SK-N-SH (cell line): ENCODE data around the gene PPP3CA. TPM values are rescaled to one million over a fixed set of nuclear protein-coding genes. Genes with fewer than 3 reads are reported as not detected.

Experiments
- CTCF ChIA-PET: fragments of 300-600, 350-600 bp; formaldehyde crosslinking; extraction: SDS; loops from one replicate; lab custom pipeline; 2021; lab: Yijun Ruan, JAX
- POLR2A ChIA-PET: fragments of 350-600 bp; sonication (Branson Sonifier 250); formaldehyde crosslinking; extraction: SDS; loops from one replicate; lab custom pipeline; 2020; ENCODE audit warnings: antibody characterized with exemption, inconsistent platforms; lab: Yijun Ruan, JAX
- DNase-seq: peaks from one replicate; pipeline ENCODE4 v3.0.0; 2012
- H2AFZ ChIP-seq: fragments of 200-600 bp; sonication (generic); 2 replicates; pipeline ENCODE4 v1.8.1; 2016; ENCODE audit warnings: antibody characterized with exemption, mild to moderate bottlenecking, low read depth
- H3F3A ChIP-seq: fragments of 200-600 bp; sonication (generic); replicated peaks from 2 replicates; pipeline ENCODE3; 2016; ENCODE audit warnings: antibody characterized with exemption, mild to moderate bottlenecking; ENCODE audit not compliant: insufficient read depth
- H3K27ac ChIP-seq, 2 experiments: fragments of 200-500 bp in 1 of 2; fragments of 200-600 bp in 1 of 2; sonication (Bioruptor generic) in 1 of 2; sonication (generic), shearing (Covaris generic) in 1 of 2; 2 replicates each; pipeline versions ENCODE4 v1.5.1 to v1.6.1; 2014 to 2016; ENCODE audit warnings: low read depth in 2 of 2, inconsistent platforms in 1 of 2, low read length in 1 of 2, mild to moderate bottlenecking in 1 of 2, mixed read lengths in 1 of 2
- H3K27me3 ChIP-seq: fragments of 200-600 bp; sonication (generic), shearing (Covaris generic); 2 replicates; pipeline ENCODE4 v1.6.1; 2016; ENCODE audit warnings: mixed run types; ENCODE audit not compliant: insufficient read depth
- H3K36me3 ChIP-seq, 2 experiments: fragments of 200-500 bp in 1 of 2; fragments of 200-600 bp in 1 of 2; sonication (Bioruptor generic) in 1 of 2; sonication (generic) in 1 of 2; replicated peaks in 1 of 2; 2 replicates each; pipeline versions ENCODE3 to v1.5.1; 2014 to 2016; ENCODE audit warnings: low read length in 1 of 2, mild to moderate bottlenecking in 1 of 2; ENCODE audit not compliant: insufficient read depth in 2 of 2, control insufficient read depth in 1 of 2
- H3K4me1 ChIP-seq, 2 experiments: fragments of 200-500 bp in 1 of 2; fragments of 200-600 bp in 1 of 2; sonication (Bioruptor generic) in 1 of 2; sonication (generic), shearing (Covaris generic) in 1 of 2; 2 replicates each; pipeline versions ENCODE4 v1.5.1 to v1.6.1; 2014 to 2016; ENCODE audit warnings: low read depth in 1 of 2, low read length in 1 of 2, mixed run types in 1 of 2; ENCODE audit not compliant: insufficient read depth in 2 of 2, control insufficient read depth in 1 of 2
- H3K4me2 ChIP-seq: fragments of 200-600 bp; sonication (generic), shearing (Covaris generic); 2 replicates; pipeline ENCODE4 v1.6.1; 2017; ENCODE audit warnings: mixed run types
- H3K4me3 ChIP-seq, 2 experiments: fragments of 200-500 bp in 1 of 2; fragments of 200-600 bp in 1 of 2; sonication (Bioruptor generic) in 1 of 2; sonication (generic), shearing (Covaris generic) in 1 of 2; 2 replicates each; pipeline versions ENCODE4 v1.5.1 to v1.8.1; 2014 to 2016; ENCODE audit warnings: low read depth in 2 of 2, inconsistent platforms in 1 of 2, low read length in 1 of 2, mild to moderate bottlenecking in 1 of 2, mixed read lengths in 1 of 2, moderate library complexity in 1 of 2
- H3K79me2 ChIP-seq: fragments of 200-600 bp; sonication (generic); 2 replicates; pipeline ENCODE4 v1.8.1; 2017; ENCODE audit warnings: mild to moderate bottlenecking; ENCODE audit not compliant: insufficient read depth
- H3K9ac ChIP-seq: fragments of 200-600 bp; sonication (generic); 2 replicates; pipeline ENCODE4 v1.6.1; 2017; ENCODE audit warnings: mixed run types
- H3K9me2 ChIP-seq: fragments of 200-600 bp; sonication (generic); 2 replicates; pipeline ENCODE4 v1.6.1; 2017; ENCODE audit warnings: mixed run types
- H3K9me3 ChIP-seq: fragments of 200-600 bp; sonication (generic); 2 replicates; pipeline ENCODE4 v1.6.1; 2017; ENCODE audit warnings: mixed run types, mild to moderate bottlenecking, moderate library complexity
- H4K20me1 ChIP-seq: fragments of 200-600 bp; sonication (generic); 2 replicates; pipeline ENCODE4 v1.6.1; 2017; ENCODE audit warnings: mild to moderate bottlenecking, mixed run types; ENCODE audit not compliant: insufficient read depth
- CTCF ChIP-seq: fragments of 200-600 bp; sonication (generic); IDR thresholded peaks from 2 replicates; pipeline ENCODE4 v1.6.1; 2017; ENCODE audit warnings: antibody characterized with exemption, mild to moderate bottlenecking, moderate library complexity
- EP300 ChIP-seq, 2 experiments: IDR thresholded peaks; 2 replicates each; pipeline versions ENCODE4 v1.4.0 to v1.6.1; 2012; ENCODE audit warnings: borderline replicate concordance in 1 of 2, low read depth in 1 of 2, low read length in 1 of 2
- EZH2phosphoT487 ChIP-seq: fragments of 200-600 bp; sonication (generic); IDR thresholded peaks from 2 replicates; pipeline ENCODE4 v1.6.1; 2017; ENCODE audit warnings: low read depth, mixed run types, mild to moderate bottlenecking, antibody characterized with exemption, moderate library complexity, borderline replicate concordance
- GABPA ChIP-seq: IDR thresholded peaks from 2 replicates; pipeline ENCODE4 v1.4.0; 2012; ENCODE audit warnings: low read depth, mild to moderate bottlenecking
- MAX ChIP-seq: IDR thresholded peaks from 2 replicates; pipeline ENCODE4 v1.4.0; 2012; ENCODE audit warnings: low read depth
- RCOR1 ChIP-seq: fragments of 150-350 bp; IDR thresholded peaks from 2 replicates; pipeline ENCODE4 v1.6.1; 2017; ENCODE audit warnings: antibody characterized with exemption, low read length
- REST ChIP-seq: IDR thresholded peaks from 2 replicates; pipeline ENCODE4 v1.6.1; 2012; ENCODE audit warnings: mild to moderate bottlenecking, low read depth, low read length, moderate library complexity
- SMC3 ChIP-seq: IDR thresholded peaks from 2 replicates; pipeline ENCODE4 v1.6.1; 2012; ENCODE audit warnings: low read depth, low read length, improper control_type of control experiment
- TEAD4 ChIP-seq: IDR thresholded peaks from 2 replicates; pipeline ENCODE4 v1.4.0; 2012; ENCODE audit warnings: mild to moderate bottlenecking, borderline replicate concordance; ENCODE audit not compliant: insufficient read depth
- USF1 ChIP-seq: IDR thresholded peaks from 2 replicates; pipeline ENCODE4 v1.4.0; 2012; ENCODE audit warnings: low read depth, borderline replicate concordance
- USF2 ChIP-seq: fragments of 150-350 bp; IDR thresholded peaks from 2 replicates; pipeline ENCODE4 v1.6.1; 2017; ENCODE audit warnings: antibody characterized with exemption, low read length, low read depth, borderline replicate concordance
- YY1 ChIP-seq: IDR thresholded peaks from 2 replicates; pipeline ENCODE4 v1.4.0; 2012; ENCODE audit warnings: low read depth, mild to moderate bottlenecking
- ZBTB33 ChIP-seq: IDR thresholded peaks from 2 replicates; pipeline ENCODE4 v1.4.0; 2012; ENCODE audit warnings: low read depth, borderline replicate concordance
- WGBS: methylation state at CpG from one replicate; pipeline ENCODE4 v1.1.6; 2017; ENCODE audit warnings: low lambda C conversion rate; 5-methylcytosine and 5-hydroxymethylcytosine counted together
- polyA plus RNA-seq, 3 experiments: library from polyadenylated mRNA; depleted of rRNA; stranded (reverse); fragments of >200 nt; gene quantifications; 2 replicates each; pipeline ENCODE4 v1.2.3, GENCODE V29; 2012

Gene PPP3CA
- polyA plus RNA-seq, 1 of the 3 experiments (the other 2 are of a cell fraction): 10.7 TPM

GRCh38 chr4:101253121-101253520, 94.2 kb downstream of the PPP3CA start:
- Histone ChIP-seq H3K36me3 (no peaks in the 10 kb centered on the region), H3K9ac (no peak overlapping the region), H2AFZ (no peak overlapping the region), H3K27ac (no peak overlapping the region), H3K4me1 (peaks cover 0 to 6% of the 10 kb centered on the region in 2 experiments; a peak in 2 of 4 replicates), H3K4me3 (no peak overlapping the region), H3K27me3 (no peaks in the 10 kb centered on the region), H3K9me3 (no peaks in the 10 kb centered on the region), H4K20me1 (peaks cover 21% of the 10 kb centered on the region; the same call in 1 of the 2 replicates), H3F3A (no peaks in the 10 kb centered on the region), H3K79me2 (peaks cover 43% of the 10 kb centered on the region), H3K4me2 (no peak overlapping the region), H3K9me2 (no peaks in the 10 kb centered on the region)
- WGBS: 100% methylated on average over 1 of the region's 1 CpG
- ChIA-PET POLR2A (no interaction called here), CTCF (interaction anchor here (0.8 to 0.9 kb wide), 2 partner anchors 10 to 28 kb away, joined by 3 read pairs; no protein-coding TSS in a partner anchor)
- TF ChIP-seq REST (no peak), GABPA (no peak), RCOR1 (no peak), EP300 (IDR thresholded peaks at IDR 0.05; ENCODE audit: borderline replicate concordance in 1 of 2, low read depth in 1 of 2, low read length in 1 of 2) (no peak), ZBTB33 (no peak), USF2 (no peak), USF1 (no peak), YY1 (no peak), MAX (no peak), EZH2phosphoT487 (no peak), SMC3 (no peak), TEAD4 (no peak), CTCF (no peak)
- no peak for DNase-seq
